ENCODE measurements around the gene AGFG2.
"Not testable (repeated sequence)": the region's sequence is repeated elsewhere in the genome, so short reads cannot be mapped to it uniquely, and the experiment has no call there.

AGFG2 gene

DNA sequence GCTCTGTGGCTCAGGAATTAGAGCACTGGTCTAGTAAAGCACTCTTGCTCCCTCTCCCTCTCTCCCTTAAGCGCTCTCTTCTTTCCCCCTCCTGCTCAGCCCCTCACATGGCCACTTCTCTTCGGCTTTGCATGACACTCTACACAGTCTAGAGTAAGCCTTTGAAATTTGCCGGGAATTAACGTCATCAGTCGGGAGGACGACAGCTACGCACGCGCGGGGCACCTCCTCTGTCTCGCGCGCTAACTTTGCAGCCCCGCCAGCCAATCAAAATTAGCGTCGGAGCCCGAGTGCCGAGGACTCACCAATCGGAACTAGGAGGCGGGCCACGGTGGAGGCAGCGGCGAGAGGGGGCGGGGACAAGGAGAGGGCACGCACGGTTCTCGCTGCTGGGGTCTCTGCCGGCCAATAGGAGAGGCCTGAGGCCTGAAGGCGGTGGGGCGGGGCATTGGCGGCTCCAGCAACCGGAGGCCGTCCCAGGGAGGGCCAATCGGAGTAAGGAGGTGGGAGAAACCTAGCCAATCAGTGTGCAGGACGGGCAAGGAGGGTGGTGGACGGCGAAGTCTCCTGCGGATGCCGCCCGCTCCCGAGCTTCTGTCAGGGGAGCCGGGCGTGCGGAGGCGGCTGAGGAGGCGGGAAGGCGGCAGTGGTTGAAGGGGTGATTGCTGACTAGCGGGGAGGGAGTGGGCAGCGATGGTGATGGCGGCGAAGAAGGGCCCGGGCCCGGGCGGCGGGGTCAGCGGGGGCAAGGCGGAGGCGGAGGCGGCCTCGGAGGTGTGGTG lies at the start of gene AGFG2:
TSS of gene AGFG2 (plus strand) at position 550 of the 782 bp plus-strand sequence. CDS start at position 694, 144 bp downstream.
- peak; percentile 100 for DNase-seq

DNA sequence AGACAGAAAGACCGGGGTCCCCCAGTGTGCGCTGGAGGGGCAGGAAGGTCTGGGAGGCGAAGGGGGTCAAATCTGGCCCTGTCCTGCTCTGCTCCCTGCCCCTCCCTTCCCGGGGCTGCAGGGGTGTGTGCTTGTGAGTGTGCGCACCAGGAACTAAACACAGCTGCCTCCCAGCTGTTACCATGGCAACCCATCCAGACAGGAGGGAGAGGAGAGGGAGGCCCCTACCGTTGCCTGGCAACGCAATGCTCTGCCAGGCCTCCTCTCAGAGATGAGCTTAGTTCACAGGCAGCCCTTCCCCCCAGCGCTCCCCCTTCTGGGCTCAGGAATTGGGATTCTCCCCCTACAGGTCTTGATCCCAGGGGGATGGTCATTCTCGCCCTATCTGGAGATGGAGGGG lies 49.2 kb upstream of the AGFG2 start:
- peak in 1 of 2 donors; percentile 43 for DNase-seq

DNA sequence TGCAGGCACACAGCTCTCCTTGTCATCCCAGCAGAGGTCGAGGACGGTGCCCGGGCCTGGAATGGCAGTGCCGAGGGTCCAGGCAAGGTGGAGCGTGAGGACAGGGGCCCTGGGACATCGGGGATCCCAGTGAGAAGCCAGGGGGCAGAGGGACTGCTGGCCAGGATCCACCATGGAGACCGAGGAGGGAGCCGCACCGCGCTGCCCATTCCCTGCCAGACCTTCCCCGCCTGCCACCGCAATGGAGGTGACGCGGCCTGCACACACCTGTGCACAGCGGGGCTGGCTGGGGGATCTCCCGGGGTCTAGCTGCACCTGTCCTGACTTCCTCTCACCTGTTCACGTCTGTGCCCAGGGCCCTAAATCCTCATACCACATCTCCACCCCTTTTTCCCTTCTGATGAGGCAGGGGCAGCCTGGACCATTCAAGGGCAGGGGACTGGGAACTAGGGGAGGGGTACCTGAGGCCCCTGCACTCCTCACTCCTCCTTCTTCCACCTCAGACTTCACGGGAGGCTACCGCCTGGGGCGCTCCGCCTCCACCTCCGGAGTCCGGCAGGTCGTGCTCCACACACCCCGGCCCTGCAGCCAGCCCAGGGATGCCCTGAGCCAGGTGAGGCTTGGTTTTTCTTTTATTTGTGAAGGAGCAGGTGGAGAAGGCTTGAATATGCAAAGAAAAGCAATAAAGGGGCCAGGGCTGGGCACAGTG lies 48.4 kb upstream of the AGFG2 start:
- DNase-seq, result no peak

GRCh38 chr7:100491192-100491578 lies 47.8 kb upstream of the AGFG2 start:
- no peak for DNase-seq

DNA sequence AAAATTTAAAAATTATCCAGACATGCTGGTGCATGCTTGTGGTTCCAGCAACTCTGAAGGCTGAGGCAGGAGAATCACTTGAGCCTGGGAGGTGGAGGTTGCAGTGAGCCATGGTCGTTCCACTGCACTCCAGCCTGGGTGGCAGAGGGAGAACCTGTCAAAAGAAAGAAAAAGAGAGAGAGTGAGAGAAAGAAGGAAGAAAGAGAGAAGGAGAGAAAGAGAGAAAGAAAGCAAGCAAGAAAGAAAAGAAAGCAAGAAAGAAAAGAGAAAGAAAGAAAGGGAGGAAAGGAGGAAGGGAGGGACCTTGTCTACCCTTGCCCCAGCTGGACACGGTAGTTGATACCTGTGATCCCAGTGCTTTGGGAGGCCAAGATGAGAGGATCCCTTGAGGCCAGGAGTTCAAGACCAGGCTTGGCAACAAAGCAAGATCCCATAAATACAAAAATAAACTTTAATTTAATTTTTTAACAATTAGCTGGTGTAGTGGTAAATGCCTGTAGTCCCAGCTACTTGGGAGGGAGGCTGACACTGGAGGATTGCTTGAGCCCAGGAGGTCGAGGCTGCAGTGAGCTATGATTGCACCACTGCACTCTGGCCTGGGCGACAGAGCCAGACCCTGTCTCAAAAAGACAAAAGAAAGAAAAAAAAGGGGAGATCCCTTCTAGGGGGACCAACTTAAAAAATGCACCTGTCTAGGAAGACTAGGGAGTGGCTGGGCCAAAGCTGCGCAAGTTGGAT lies 46.1 kb upstream of the AGFG2 start:
- DNase-seq, result no peak

- peak; percentile 63 to 74 for DNase-seq
Observed at GRCh38 chr7:100493476-100494264, 45.3 kb upstream of the AGFG2 start.

DNA sequence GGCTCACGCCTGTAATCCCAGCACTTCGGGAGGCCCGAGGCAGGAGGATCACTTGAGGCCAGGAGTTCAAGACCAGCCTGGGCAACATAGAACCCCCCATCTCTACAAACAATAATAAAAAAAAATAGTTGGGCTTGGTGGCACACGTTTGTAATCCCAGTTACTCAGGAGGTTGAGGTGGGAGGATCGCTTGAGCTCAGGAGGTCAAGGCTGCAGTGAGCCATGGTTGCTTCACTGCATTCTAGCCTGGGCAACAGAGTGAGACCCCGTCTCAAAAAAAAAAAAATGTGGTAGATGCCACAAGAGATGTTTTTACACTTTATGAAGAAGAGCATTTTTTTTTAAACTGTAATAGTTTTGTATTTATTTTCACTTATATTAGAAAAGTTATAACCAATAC lies 42.5 kb upstream of the AGFG2 start:
- no peak for DNase-seq

GRCh38 chr7:100500743-100501142 lies 38.3 kb upstream of the AGFG2 start:
- not testable (repeated sequence) for DNase-seq

DNA sequence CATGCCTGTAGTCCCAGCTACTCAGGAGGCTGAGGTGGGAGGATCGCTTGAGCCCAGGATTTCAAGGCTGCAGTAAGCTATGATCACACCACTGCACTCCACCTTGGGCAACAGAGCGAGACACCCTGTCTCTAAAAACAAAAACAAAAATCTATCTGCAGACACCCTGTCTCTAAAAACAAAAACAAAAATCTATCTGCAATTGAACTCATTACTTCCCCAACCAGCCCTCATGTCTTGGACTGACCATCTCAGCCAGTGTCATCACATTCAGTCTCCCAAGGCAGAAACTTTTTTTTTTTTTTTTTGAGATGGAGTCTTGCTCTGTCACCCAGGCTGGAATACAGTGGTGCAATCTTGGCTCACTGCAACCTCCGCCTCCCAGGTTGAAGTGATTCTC lies 35.0 kb upstream of the AGFG2 start:
- DNase-seq, result not testable (repeated sequence)

GRCh38 chr7:100504887-100505611 lies 34.0 kb upstream of the AGFG2 start:
- DNase-seq, result no peak

GRCh38 chr7:100506356-100506923 lies 32.6 kb upstream of the AGFG2 start:
- no peak for DNase-seq

GRCh38 chr7:100509231-100509630 lies 29.8 kb upstream of the AGFG2 start:
- no peak for DNase-seq

GRCh38 chr7:100510437-100511239 lies 28.4 kb upstream of the AGFG2 start:
- no peak for DNase-seq

- DNase-seq, result no peak
Observed at GRCh38 chr7:100513212-100513810, 25.7 kb upstream of the AGFG2 start.

DNA sequence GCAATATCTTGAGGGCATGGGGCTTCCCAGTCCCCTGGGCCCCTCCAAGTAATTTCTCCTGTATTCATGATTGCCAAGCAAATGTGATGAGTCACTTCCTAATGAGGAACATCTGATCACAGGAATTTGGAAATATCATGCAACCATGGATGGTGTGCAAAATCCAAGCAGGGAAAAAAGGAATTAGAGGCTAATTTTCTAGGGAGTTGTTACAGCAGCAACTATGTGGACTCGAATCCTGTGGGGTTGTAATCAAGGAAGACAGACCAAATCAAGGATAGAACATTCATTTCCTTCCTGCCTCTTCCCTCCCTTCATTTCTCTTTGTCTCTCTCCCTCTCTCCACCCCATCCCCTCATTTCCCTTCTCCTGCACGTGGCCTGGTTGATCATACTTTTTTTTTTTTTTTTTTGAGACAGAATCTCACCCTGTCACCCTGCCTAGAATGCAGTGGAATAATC lies 23.9 kb upstream of the AGFG2 start:
- no peak for DNase-seq

- peak; percentile 11 to 31 for DNase-seq
Observed at GRCh38 chr7:100516135-100516812, 22.7 kb upstream of the AGFG2 start.

DNA sequence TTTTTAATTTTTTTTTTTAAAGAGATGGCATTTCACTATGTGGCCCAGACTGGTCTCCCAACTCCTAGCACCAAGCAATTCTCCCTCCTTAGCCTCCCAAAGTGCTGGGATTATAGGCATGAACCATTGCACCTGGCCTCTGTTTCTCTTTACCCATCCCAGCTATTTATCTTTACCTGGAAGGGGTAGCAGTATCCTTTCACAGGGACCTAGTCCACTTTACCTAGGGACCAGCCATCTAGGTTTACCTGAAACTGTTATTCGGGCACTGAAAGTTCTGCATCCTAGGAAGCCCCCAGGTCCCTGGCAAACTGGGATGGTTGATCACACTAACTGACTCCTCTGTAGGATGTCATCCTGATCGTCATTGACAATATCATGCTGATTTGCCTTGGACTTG lies 21.7 kb upstream of the AGFG2 start:
- no peak for DNase-seq

GRCh38 chr7:100519580-100519979 lies 19.4 kb upstream of the AGFG2 start:
- DNase-seq, result no peak

GRCh38 chr7:100520138-100520537 lies 18.9 kb upstream of the AGFG2 start:
- no peak for DNase-seq

DNA sequence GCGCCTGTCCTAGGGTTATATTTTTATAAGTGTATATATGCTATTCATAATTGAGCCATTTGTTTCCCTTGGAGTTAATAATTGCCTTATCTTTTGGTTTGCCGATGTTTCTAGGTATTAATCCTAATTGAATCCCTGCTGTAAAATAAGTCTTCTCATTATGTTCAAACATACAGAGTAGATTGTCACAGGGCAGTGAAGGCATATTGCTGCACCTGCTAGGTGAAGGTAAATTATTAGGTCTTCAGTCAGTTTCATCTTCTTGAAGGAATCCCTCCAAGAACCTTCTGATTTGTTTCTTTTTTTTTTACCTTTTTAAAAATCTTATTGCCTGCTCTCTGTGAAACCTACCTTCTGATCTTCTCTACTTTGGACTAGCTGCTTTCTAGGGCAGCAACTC lies 17.9 kb upstream of the AGFG2 start:
- no peak for DNase-seq

Measured in stimulated activated CD4-positive, alpha-beta T cell treated with anti-CD3 and anti-CD28 coated beads, Interleukin-2, amount 100 ng/mL, for 24 hours (primary cell).